HepG2 (cell line): ENCODE results near the gene NFILZ. TPM values are rescaled to one million over a fixed set of nuclear protein-coding genes. Genes with fewer than 3 reads are reported as not detected.
A peak's percentile ranks its signal among the peaks of the same experiment; 100 is the strongest.

Experiments used
- CEBPZ ChIP-seq: IDR thresholded peaks from 2 replicates; pipeline ENCODE4 v1.6.1; 2012; ENCODE audit warnings: low read length, improper control_type of control experiment
- ESRRA ChIP-seq: sonication (generic); formaldehyde crosslinking; IDR thresholded peaks from 2 replicates; pipeline ENCODE4 v1.5.1; 2020; ENCODE audit warnings: mild to moderate bottlenecking, low read depth, missing genetic modification reagents
- FOXC1 ChIP-seq: sonication (generic); formaldehyde crosslinking; IDR thresholded peaks from 2 replicates; pipeline ENCODE4 v1.8.0; 2022; ENCODE audit warnings: mild to moderate bottlenecking, missing genetic modification reagents, borderline replicate concordance
- FOXO1 ChIP-seq: sonication (generic); formaldehyde crosslinking; IDR thresholded peaks from 2 replicates; pipeline ENCODE4 v1.4.0; 2020; ENCODE audit warnings: missing genetic modification reagents
- JUN ChIP-seq: sonication (generic); formaldehyde crosslinking; IDR thresholded peaks from 2 replicates; pipeline ENCODE4 v1.4.0; 2020; ENCODE audit warnings: mild to moderate bottlenecking, missing genetic modification reagents
- KDM6A ChIP-seq: IDR thresholded peaks from 2 replicates; pipeline ENCODE4 v1.6.1; 2016; ENCODE audit warnings: low read depth
- MTA1 ChIP-seq: sonication (generic); formaldehyde crosslinking; IDR thresholded peaks from 2 replicates; pipeline ENCODE4 v1.4.0; 2020; ENCODE audit warnings: missing genetic modification reagents, mild to moderate bottlenecking, borderline replicate concordance
- NR2F6 ChIP-seq, 2 experiments: IDR thresholded peaks; 2 replicates each; pipeline ENCODE4 v1.6.1; 2016; ENCODE audit warnings: antibody characterized with exemption in 1 of 2, mild to moderate bottlenecking in 1 of 2
- RAD21 ChIP-seq: fragments of 450-650 bp; formaldehyde crosslinking; IDR thresholded peaks from 2 replicates; pipeline ENCODE4 v1.5.0; 2020; ENCODE audit warnings: mild to moderate bottlenecking
- SAFB2 ChIP-seq: sonication (generic); formaldehyde crosslinking; IDR thresholded peaks from 2 replicates; pipeline ENCODE4 v1.5.1; 2020; ENCODE audit warnings: missing genetic modification reagents, low read depth, mild to moderate bottlenecking, borderline replicate concordance
- SNAI1 ChIP-seq: sonication (generic); formaldehyde crosslinking; IDR thresholded peaks from 2 replicates; pipeline ENCODE4 v1.5.0; 2020; ENCODE audit warnings: mild to moderate bottlenecking, missing genetic modification reagents, borderline replicate concordance
- THAP7 ChIP-seq: sonication (generic); formaldehyde crosslinking; IDR thresholded peaks from 2 replicates; pipeline ENCODE4 v1.8.1; 2023; ENCODE audit warnings: mild to moderate bottlenecking, missing genetic modification reagents
- ZFX ChIP-seq: sonication (generic); formaldehyde crosslinking; IDR thresholded peaks from 2 replicates; pipeline ENCODE4 v1.4.0; 2020; ENCODE audit warnings: mild to moderate bottlenecking, low read depth, missing genetic modification reagents, moderate library complexity
- ZFY ChIP-seq: sonication (generic); formaldehyde crosslinking; IDR thresholded peaks from 2 replicates; pipeline ENCODE4 v1.4.0; 2020; ENCODE audit warnings: missing genetic modification reagents
- ZNF142 ChIP-seq: sonication (generic); formaldehyde crosslinking; IDR thresholded peaks from 2 replicates; pipeline ENCODE4 v1.4.0; 2020; ENCODE audit warnings: missing genetic modification reagents
- ZNF263 ChIP-seq: sonication (generic); formaldehyde crosslinking; IDR thresholded peaks from 2 replicates; pipeline ENCODE4 v1.4.0; 2020; ENCODE audit warnings: missing genetic modification reagents
- ZNF570 ChIP-seq: sonication (generic); formaldehyde crosslinking; IDR thresholded peaks from 2 replicates; pipeline ENCODE4 v1.4.0; 2020; ENCODE audit warnings: mild to moderate bottlenecking, missing genetic modification reagents, borderline replicate concordance
- ZNF652 ChIP-seq: IDR thresholded peaks from 2 replicates; pipeline ENCODE4 v1.6.1; 2016; ENCODE audit warnings: low read depth, borderline replicate concordance
- polyA plus RNA-seq, 8 experiments: library from polyadenylated mRNA; depleted of rRNA in 3 of 8; stranded (reverse) in 7 of 8; unstranded in 1 of 8; fragments of >200 nt; fragmentation: Illumina TruSeq in 4 of 8; extraction: Trizol in 4 of 8; gene quantifications; 2 replicates each; pipeline versions ENCODE4 v1.2.1 to v1.2.3, GENCODE V29; 2011 to 2016; ENCODE audit warnings: low read depth in 4 of 8, missing spikeins in 1 of 8, mixed read lengths in 1 of 8; ENCODE audit not compliant: insufficient read depth in 1 of 8
- total RNA-seq, 5 experiments: library from RNA; depleted of rRNA; stranded (reverse); fragments of >200 nt; fragmentation: Illumina TruSeq; extraction: Trizol; gene quantifications; 2 replicates each; pipeline ENCODE4 v1.2.3, GENCODE V29; 2016; ENCODE audit warnings: low read depth in 1 of 5
- TF ChIP-seq, protein P1 (sequence below): sonication (generic); formaldehyde crosslinking; IDR thresholded peaks from 2 replicates; pipeline ENCODE4 v1.4.0; 2020; ENCODE audit warnings: missing genetic modification reagents

The NFILZ gene
- total and polyA plus RNA-seq, 2 of the 13 experiments (the other 11 are each of a cell fraction or from before 2014, with no cell fraction given): not detected

GRCh38 chr19:8631425-8631819 lies 989 bp downstream of the NFILZ start (continued):
- TF ChIP-seq, protein P1, sequence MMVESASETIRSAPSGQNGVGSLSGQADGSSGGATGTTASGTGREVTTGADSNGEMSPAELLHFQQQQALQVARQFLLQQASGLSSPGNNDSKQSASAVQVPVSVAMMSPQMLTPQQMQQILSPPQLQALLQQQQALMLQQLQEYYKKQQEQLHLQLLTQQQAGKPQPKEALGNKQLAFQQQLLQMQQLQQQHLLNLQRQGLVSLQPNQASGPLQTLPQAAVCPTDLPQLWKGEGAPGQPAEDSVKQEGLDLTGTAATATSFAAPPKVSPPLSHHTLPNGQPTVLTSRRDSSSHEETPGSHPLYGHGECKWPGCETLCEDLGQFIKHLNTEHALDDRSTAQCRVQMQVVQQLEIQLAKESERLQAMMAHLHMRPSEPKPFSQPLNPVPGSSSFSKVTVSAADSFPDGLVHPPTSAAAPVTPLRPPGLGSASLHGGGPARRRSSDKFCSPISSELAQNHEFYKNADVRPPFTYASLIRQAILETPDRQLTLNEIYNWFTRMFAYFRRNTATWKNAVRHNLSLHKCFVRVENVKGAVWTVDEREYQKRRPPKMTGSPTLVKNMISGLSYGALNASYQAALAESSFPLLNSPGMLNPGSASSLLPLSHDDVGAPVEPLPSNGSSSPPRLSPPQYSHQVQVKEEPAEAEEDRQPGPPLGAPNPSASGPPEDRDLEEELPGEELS (CRISPR knock-in tag): peak; percentile 84
- TF ChIP-seq ZNF263: peak; percentile 64
- TF ChIP-seq FOXO1: peak; percentile 94
- TF ChIP-seq NR2F6 (IDR thresholded peaks at IDR 0.05): peak; percentile 89
- peak; percentile 92 for TF ChIP-seq NR2F6 (CRISPR knock-in tag; IDR thresholded peaks at IDR 0.05)
- peak; percentile 79; the same call in 1 of the 2 replicates for TF ChIP-seq KDM6A (CRISPR knock-in tag)
- TF ChIP-seq RAD21 (CRISPR knock-in tag): no peak
- TF ChIP-seq ZFX (CRISPR knock-in tag): peak; percentile 80
- TF ChIP-seq ZNF652 (CRISPR knock-in tag): no peak
- TF ChIP-seq CEBPZ: no peak
- TF ChIP-seq SAFB2 (CRISPR knock-in tag): peak; percentile 37; the same call in 1 of the 2 replicates
- TF ChIP-seq FOXC1: peak; percentile 59
- TF ChIP-seq ZNF142: 0 out of 2 replicates have a peak, but pooled peaks have one; percentile 32
- peak; percentile 94 for TF ChIP-seq JUN (CRISPR knock-in tag)
- TF ChIP-seq MTA1: peak; percentile 84; the same call in 1 of the 2 replicates
- peak; percentile 77 for TF ChIP-seq ZFY (CRISPR knock-in tag)
- TF ChIP-seq ZNF570 (CRISPR knock-in tag): no peak
- TF ChIP-seq ESRRA: peak; percentile 53; the same call in 1 of the 2 replicates
- TF ChIP-seq SNAI1 (CRISPR knock-in tag): no peak
- no peak for TF ChIP-seq THAP7 (CRISPR knock-in tag)
